Kidney (tissue), 14 donors: Measurements from ENCODE around the gene EZH1. TPM values are rescaled to one million over a fixed set of nuclear protein-coding genes. Genes with fewer than 3 reads are reported as not detected.

Experiments used
- DNase-seq, 5 donors: peaks; one replicate each; pipeline ENCODE4 v3.0.0-alpha.2; 2013 to 2020
- FAIRE-seq: peaks from 2 replicates; lab custom pipeline; 2012; peaks lifted over from hg19 to GRCh38; lab: Jason Lieb, UNC
- H3K27ac ChIP-seq, 2 donors: one replicate each; pipeline ENCODE4 v1.7.0; 2013; ENCODE audit warnings: low read depth in 2 of 2, low read length in 2 of 2, inconsistent platforms in 1 of 2
- H3K27me3 ChIP-seq: one replicate; pipeline ENCODE4 v1.7.1; 2013; ENCODE audit warnings: low read length, inconsistent platforms; ENCODE audit not compliant: control insufficient read depth, insufficient read depth
- H3K36me3 ChIP-seq, 3 donors: one replicate each; pipeline versions ENCODE4 v1.7.0 to v1.7.1; 2013; ENCODE audit warnings: low read length in 3 of 3, control low read depth in 1 of 3, inconsistent platforms in 1 of 3; ENCODE audit not compliant: insufficient read depth in 3 of 3, control insufficient read depth in 2 of 3
- H3K4me1 ChIP-seq, 3 donors: one replicate each; pipeline versions ENCODE4 v1.7.0 to v1.7.1; 2013; ENCODE audit warnings: low read length in 3 of 3, inconsistent platforms in 1 of 3, low read depth in 1 of 3; ENCODE audit not compliant: control insufficient read depth in 2 of 3, insufficient read depth in 2 of 3
- H3K4me3 ChIP-seq, 3 donors: one replicate each; pipeline versions ENCODE4 v1.7.0 to v1.8.1; 2013; ENCODE audit warnings: low read length in 3 of 3, control low read depth in 1 of 3, inconsistent platforms in 1 of 3
- H3K9ac ChIP-seq, 3 donors: one replicate each; pipeline versions ENCODE4 v1.7.0 to v1.7.1; 2013; ENCODE audit warnings: low read length in 3 of 3, control low read depth in 1 of 3, inconsistent platforms in 1 of 3
- H3K9me3 ChIP-seq, 3 donors: one replicate each; pipeline versions ENCODE4 v1.7.0 to v1.7.1; 2013; ENCODE audit warnings: low read length in 3 of 3, control low read depth in 1 of 3, inconsistent platforms in 1 of 3; ENCODE audit not compliant: control insufficient read depth in 2 of 3, insufficient read depth in 1 of 3
- CTCF ChIP-seq: IDR thresholded peaks from 3 replicates; pipeline ENCODE4 v1.5.1; 2012; ENCODE audit warnings: mild to moderate bottlenecking, moderate library complexity, borderline replicate concordance; ENCODE audit not compliant: insufficient read depth; ENCODE audit errors: extremely low read depth
- intact Hi-C: fragments of 100-400 bp; cut with DNase I; formaldehyde crosslinking; loops from one replicate; pipeline ENCODE4 v1.11.1; 2022
- polyA plus RNA-seq: library from polyadenylated mRNA; stranded (reverse); fragments of 350-450 nt; fragmentation: Illumina TruSeq; extraction: RNeasy Lipid Tissue Mini Kit (QIAGEN cat#74804); gene quantifications from one replicate; pipeline ENCODE4 v1.2.3, GENCODE V29; 2014; ENCODE audit warnings: low read depth, low replicate concordance; ENCODE audit not compliant: insufficient read depth
- total RNA-seq: library from RNA; stranded (reverse); fragmentation: NEBNext Ultra II Directional; extraction: Animal tissue kit (Norgen Biotek cat#: 25700); gene quantifications from one replicate; pipeline ENCODE4 v1.2.1, GENCODE V29; 2021
- donor health status: control.
- donor health status: control.
- donor health status: control.
- donor health status: control.
- donor health status: control.
- donor health status: DM: yes; HTN: yes; CAD: no.
- donor health status: Normal renal cell carcinoma (clear cell type).

EZH1 gene
- total and polyA plus RNA-seq, 2 donors from 2014 or later = 20.8 to 59.2 TPM

GRCh38 chr17:42684929-42685556 is 59.8 kb downstream of the EZH1 start:
- intact Hi-C loops = loop anchor here (5.0 kb wide), 1 partner anchor 257 kb away; no protein-coding TSS in a partner anchor
- H3K27ac ChIP-seq = no peak overlapping the region
- no peak overlapping the region for H3K4me3 ChIP-seq
- FAIRE-seq (no peak), DNase-seq (peak in 3 of 5 donors; percentile 41 to 71 (median 67))
- no peaks in the 10 kb centered on the region for H3K36me3 ChIP-seq
- peaks cover 29% of the 10 kb centered on the region for H3K27me3 ChIP-seq
- no peak for TF ChIP-seq CTCF
- no peak overlapping the region for H3K9ac ChIP-seq
- peaks cover 0 to 22% (median 3%) of the 10 kb centered on the region in 3 donors for H3K4me1 ChIP-seq
- H3K9me3 ChIP-seq = no peaks in the 10 kb centered on the region

GRCh38 chr17:42683407-42684034 is 61.3 kb downstream of the EZH1 start:
- TF ChIP-seq CTCF = no peak
- peaks cover 29% of the 10 kb centered on the region for H3K27me3 ChIP-seq

GRCh38 chr17:42682722-42683403 is 62.0 kb downstream of the EZH1 start:
- peak overlapping the region in 1 of 2 donors; percentile 23 for H3K27ac ChIP-seq
- intact Hi-C loops = no loop called here
- no peaks in the 10 kb centered on the region for H3K36me3 ChIP-seq
- no peaks in the 10 kb centered on the region for H3K9me3 ChIP-seq
- H3K4me3 ChIP-seq = peak overlapping the region in 2 of 3 donors; percentile 4 to 56
- FAIRE-seq (no peak), DNase-seq (peak; percentile 72 to 93 (median 83))
- no peak for TF ChIP-seq CTCF
- H3K9ac ChIP-seq = peak overlapping the region in 1 of 3 donors; percentile 22
- peaks cover 28% of the 10 kb centered on the region for H3K27me3 ChIP-seq
- H3K4me1 ChIP-seq = peaks cover 0 to 32% (median 3%) of the 10 kb centered on the region in 3 donors

More at GRCh38 chr17:42683407-42684034, 61.3 kb downstream of the EZH1 start:
- Histone ChIP-seq H3K36me3 (no peaks in the 10 kb centered on the region), H3K4me1 (peaks cover 0 to 30% (median 3%) of the 10 kb centered on the region in 3 donors), H3K27ac (no peak overlapping the region), H3K9me3 (no peaks in the 10 kb centered on the region), H3K4me3 (peak overlapping the region in 1 of 3 donors; percentile 4), H3K9ac (no peak overlapping the region)
- peak in 2 of 5 donors; percentile 63 to 64 for DNase-seq
- FAIRE-seq = no peak
- intact Hi-C loops = no loop called here
